ENCODE measurements around the gene ASIC2.

- TF ChIP-seq CTCF (IDR thresholded peaks at IDR 0.05) (no peak), POLR2AphosphoS5 (IDR thresholded peaks at IDR 0.05) (no peak), POLR2A (IDR thresholded peaks at IDR 0.05) (no peak)
These were observed 317.0 kb downstream of the ASIC2 start for GRCh38 chr17:32976131-32976530.
